GM18873 (cell line): ENCODE data around the gene WDR91.
A peak's percentile ranks its signal among the peaks of the same experiment; 100 is the strongest.
"Not testable (repeated sequence)": the region's sequence is repeated elsewhere in the genome, so short reads cannot be mapped to it uniquely, and the experiment has no call there.

Experiments used
- ATAC-seq: cut with Tn5 transposase; IDR thresholded peaks from one replicate; pipeline ENCODE4 v1.9.1; 2021; ENCODE audit warnings: mild to moderate bottlenecking, moderate library complexity, moderate number of reproducible peaks; ENCODE audit not compliant: unreplicated experiment, low FRiP score

The WDR91 gene

DNA sequence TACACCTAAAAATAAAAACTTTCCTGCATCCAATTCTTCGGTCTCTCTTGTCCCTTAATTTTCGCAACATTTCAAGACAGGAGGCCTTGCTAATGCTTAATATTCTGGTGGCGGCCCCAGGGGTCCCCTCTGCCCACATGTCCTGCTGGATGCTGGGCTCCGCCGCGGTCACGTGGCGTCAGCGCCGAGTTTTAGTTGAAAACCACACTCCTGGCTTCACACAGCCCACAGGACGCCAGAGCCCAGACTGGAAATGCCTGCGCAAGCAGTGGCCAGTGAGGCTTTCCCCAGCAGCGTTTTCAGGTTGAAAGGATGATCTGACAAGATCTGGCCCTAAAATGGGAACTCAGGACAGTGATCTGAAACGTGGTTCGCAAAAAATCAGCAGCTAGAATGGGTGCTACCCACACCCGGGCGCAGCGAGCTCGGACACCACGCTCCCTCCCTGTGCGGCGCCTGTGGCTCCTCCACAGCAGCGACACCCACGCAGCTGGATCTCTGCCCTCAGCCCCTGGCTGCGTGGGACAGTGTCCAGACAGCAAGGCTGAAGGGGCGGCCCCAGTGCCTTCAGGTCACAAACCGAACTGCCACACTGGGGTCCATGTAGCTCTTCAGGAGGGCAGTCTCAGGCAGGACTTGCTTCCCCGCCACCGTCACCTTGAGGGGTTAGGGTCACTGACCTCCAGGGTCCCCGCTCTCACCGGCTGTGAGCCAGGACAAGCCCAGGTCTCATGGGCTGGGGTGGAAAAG is 29.2 kb downstream of the WDR91 start:
- no peak for ATAC-seq

DNA sequence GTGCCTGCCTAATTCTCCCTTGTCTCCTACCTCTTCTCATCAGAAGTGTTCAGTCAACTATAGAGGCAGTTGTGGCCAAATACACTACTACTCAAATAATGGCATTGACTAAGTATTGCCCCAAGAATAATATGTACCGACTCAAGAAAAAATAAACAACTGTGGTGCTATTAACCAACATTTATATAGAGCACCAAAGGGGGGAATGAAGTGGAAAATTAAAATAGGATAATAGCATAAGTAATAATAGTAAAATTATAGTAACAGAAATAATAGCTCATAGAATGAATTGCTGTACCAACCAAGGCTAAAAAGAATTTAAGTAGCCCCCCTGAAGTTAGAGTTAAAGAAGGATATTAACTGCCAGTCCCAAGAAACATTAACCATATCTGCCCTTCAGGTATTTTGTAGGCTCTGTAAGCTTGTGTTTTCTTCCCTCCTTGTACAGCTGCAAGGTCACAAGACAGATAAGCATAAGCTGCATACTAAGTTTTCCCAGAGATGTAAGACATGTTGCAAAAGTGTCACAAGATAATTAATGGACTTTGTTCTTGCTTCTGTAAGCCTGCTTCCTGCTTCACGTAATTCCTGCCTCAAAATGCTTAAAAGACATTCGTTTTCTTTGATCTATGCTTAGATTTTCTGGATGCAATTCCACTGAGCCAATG is 29.9 kb downstream of the WDR91 start:
- no peak for ATAC-seq

DNA sequence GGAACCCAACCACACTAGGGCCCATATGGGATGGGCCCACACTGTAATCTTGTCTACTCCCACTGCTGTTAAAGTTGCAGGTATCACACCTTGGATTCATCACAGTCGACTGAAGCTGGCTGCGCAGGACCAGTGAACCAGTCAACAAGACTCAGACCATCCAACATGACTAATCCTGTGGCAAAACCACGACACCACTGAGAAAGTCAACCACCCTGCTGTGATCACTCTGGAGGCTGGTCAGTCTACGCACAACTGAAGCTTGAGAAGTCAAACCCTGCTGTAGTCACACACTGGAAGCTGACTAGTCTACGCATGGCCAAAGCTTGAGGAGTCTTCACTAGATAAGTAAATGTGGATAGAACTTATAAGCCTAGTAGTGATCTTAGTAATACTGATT is 31.2 kb downstream of the WDR91 start:
- no peak for ATAC-seq

DNA sequence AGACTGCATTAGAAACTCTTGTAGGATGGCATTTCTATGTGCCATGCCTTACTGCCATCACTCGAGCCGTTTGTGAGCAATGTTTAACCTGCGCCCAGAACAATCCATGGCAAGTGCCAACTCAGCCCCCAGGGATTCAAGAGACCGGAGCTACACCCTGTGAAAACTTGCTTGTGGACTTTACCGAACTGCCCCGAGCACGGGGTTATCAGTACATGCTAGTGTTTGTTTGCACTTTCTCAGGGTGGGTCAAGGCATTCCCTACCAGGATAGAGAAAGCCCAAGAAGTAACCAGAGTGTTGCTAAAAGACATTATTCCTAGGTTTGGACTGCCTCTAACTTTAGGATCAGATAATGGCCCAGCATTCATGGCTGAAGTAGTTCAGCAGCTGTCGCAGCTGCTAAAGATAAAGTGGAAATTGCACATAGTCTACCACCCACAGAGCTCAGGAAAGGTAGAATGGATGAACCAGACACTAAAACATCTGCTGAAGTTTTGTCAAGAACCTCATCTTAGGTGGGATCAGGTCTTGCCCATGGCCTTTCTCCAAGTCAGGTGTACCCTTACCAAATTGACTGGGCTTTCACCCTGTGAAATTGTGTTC is 31.9 kb downstream of the WDR91 start:
- ATAC-seq = no peak

DNA sequence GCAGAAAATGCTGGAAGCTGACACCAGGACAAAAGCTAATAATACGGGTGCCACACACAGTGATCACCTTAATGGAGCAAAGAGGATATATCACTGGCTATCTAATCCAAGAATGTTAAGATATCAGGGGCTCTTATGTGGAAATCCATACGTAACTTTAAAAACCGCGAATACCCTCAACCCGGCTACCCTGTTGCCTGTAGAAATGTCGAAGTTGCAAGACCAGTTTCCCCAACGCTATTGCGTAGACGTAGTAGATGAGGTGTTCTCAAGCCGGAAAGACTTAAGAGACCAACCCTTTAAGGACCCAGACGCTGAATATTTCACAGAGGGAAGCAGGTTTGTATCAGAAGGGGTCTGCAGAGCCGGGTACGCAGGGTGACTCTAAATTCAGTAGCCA is 33.0 kb downstream of the WDR91 start:
- no peak for ATAC-seq

DNA sequence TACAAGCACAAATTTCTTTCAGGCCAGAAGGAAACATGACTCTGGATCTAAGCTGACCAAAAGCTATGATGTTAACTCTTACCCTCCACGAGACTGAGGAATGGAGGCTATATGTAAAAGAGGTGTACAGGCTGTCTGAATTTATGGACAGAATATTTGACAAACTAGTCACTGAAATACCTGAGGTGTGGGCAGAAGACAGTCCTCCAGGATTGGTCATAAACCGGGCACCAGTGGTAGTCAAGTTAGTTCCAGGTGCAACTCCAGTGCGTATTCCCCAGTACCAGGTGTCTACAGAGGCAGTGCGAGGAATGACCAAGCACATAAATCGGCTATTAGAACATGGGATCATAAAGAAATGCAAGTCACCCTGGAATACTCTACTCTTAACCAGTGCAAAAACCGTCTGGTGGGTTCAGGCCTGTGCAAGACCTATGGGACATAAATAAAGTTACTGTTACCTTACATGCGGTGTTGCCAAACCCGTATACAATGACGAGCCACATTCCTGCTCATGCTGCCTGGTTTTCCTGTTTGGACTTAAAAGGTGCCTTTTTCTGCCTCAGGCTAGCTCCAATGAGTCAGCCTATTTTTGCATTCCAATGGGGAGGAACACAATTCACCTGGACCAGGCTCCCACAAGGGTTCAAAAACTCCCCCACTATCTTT is 34.2 kb downstream of the WDR91 start:
- ATAC-seq = no peak

DNA sequence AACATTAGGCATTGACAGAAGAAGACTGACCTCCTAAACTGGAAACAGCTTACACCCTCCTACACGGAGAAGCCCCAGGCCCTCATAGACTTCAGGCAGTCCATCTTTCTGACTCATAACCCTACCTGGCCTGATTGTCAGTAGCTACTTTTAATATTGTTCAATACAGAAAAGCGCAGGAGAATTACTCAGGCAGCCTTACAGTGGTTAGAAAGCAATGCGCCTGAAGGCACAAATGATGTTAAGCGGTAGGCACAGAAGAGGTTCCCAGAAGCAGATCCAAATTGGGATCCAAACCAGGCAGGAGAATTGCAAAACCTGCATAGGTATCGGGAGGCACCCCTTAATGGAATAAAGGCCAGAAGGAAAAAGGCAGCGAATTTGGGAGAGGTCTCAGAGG is 35.4 kb downstream of the WDR91 start:
- no peak for ATAC-seq

DNA sequence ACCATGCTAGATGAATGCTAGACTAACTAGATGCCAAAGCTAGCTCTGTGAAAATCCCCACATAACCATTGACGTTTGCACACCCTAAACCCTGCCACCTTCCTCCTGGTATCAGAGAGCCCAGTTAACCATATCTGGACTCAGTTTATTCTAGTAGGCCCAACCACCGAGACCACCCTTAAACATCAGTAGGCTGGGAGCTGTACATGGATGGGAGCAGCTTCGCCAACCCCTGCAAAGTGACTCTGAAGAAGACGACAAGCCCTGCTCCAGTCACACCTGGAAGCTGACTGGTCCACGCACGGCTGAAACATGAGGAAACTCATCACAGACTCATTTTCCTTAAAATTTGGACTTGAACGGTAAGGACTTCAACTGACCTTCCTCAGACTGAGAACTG is 36.4 kb downstream of the WDR91 start:
- ATAC-seq = no peak

DNA sequence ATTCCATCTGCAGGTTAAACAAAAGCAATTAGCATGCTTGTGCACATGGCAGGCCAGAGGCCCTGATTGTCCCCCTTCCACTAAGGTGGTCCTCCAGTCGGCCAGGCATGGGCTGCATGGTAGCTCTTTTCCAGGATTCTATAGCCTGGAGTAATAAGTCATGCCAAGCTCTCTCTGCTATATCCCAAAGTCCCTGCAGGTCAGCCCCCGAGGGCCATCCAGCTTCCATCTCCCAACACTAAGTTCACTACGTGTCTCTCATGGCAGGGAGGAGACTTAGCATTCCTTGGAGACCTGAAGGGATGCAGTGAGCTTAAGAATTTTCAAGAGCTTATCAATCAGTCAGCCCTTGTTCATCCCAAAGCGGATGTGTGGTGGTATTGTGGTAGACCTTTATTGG is 37.4 kb downstream of the WDR91 start:
- ATAC-seq = not testable (repeated sequence)

DNA sequence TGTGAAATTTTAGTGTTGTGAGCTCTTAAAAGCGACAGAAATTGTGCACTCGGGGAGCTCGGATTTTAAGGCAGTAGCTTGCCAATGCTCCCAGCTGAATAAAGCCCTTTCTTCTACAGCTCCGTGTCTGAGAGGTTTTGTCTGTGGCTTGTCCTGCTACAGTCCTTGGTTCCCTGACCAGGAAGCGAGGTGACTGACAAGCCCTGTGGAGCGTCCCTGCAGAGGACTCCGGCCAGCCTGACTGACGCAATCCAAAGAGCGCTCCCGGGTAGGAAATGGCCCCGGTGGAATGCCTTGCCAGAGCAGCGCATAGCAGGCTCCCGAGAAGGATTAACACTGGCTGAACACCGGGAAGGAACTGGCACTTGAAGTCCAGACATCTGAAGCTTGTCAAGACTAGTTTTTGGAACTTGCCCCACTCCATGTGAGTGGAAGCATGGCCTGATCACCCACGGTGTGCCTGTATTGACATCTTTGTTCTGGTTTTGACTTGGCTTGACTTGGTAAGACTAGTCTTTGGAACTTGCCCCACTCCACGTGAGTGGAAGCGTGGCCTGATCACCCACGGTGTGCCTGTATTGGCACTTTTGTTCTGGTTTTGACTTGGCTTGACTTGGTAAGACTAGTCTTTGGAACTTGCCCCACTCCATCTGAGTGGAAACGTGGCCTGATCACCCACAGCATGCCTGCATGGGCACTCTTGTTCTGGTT is 39.6 kb downstream of the WDR91 start:
- not testable (repeated sequence) for ATAC-seq

DNA sequence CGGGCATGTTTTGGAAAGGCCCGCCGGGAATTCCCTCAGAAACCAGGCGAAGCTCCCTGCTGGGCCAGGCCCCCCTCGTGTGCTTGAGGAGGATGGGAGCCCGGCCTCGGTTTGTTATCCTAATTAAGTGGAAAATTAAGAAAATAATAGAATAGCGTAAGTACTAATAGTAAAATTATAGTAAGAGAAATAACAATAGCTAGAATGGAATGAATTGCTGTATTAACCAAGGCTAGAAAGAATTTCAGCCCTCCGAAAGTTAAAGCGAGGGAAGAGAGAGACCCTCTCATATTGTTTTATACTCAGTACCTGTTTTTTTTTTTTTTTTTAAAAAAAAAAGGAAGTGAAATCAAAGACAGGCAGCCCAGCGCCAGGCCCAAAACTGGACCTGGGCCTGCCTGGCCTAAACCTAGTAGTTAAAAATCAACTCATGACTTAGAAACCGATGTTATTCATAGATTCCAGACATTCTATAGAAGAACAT is 40.3 kb downstream of the WDR91 start:
- peak; percentile 37 for ATAC-seq

DNA sequence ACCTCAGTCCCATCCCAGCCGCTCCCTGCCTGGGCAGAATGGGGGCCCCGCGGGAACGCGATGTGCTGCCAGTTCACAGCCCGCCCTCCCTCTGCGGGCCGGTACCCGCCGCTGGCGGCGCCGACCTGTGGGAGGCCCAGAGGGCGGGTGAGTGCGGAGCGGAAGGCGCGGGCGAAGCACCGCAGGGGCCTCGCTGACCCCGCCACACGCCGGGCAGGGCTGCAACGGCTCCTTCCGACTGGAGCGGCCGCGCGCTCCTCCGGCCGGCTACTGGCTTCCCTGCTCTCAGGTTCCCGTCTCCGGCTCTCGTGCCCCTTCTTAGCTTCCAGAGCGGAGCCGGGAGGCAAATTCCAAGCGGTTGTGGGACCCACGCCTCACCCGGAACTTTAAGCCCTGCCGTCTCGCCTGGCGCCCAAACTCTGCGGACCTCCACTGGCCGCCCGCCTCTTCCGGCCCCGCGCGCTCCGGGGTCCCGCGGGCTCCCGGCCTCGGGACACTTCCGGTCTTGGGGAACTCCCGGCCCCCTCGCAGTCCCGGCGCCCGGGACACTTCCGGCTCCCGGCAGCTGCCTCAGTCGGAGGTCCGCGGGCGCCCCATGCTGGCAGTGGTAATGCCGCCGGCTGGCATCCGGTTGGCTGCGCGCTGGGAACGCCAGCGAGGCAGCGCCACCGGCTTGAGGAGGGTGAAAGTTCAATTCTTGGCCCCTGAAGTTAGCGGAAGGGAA is 40.9 kb downstream of the WDR91 start, which contains the start of gene CYREN:
CYREN (minus strand) TSS at position 434 of the 724 bp plus-strand sequence. CDS start 1,785 bp downstream, outside the sequence.
- ATAC-seq = peak; percentile 50

DNA sequence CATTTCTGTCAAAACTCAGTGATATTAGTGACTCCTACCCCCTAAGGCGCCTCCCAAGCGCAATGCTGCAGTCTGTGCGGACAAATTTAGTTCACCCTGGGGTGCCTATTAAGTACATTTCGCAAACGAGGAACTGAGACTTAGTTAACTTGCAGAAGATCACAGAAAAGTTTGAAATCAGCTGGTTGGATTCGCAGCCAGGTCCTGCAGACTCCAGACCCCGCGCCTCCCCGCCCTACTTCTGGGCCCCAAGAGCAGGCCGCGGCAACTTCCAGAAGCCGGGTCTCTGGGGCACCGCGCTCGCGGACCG is 41.4 kb downstream of the WDR91 start:
- no peak for ATAC-seq

DNA sequence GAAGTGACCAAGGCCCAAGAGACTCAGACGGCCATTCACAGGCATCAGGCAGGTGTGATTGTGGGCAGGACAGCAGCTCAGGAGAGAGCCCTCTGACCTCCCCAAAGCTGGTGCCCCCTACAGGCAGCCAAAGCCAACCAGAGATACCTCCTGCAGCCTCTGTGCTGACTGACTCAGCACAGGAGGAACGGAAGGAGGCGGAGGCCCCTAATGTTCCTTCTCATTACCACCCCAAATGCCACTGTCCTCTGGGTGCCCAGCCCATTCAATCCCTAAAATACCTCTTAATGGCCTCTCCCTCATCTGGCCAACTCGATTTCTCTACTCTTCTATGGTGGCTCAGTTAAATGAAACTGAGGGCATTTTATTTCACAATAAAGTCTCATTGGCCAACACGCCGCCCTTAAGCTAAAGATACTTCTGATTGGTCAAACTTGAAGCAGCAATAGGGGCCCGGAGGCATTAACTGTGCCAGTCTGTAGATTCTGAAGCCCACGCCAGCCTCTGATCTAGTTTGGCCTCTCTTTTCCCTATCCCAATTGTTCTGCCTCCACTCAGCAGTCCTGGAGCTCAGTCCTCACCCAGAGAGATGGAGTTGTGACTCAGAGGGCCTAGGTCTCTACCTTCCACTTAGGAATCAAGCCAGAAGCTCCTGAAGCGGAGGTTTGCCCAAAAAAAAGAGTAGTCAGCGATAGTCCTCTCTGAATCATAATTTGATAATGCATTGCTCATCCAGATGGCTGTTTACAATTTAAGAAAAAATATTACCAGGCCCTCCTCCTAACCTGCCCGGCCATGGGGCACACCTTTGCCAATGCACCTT is 42.0 kb downstream of the WDR91 start:
- ATAC-seq = peak; percentile 37

DNA sequence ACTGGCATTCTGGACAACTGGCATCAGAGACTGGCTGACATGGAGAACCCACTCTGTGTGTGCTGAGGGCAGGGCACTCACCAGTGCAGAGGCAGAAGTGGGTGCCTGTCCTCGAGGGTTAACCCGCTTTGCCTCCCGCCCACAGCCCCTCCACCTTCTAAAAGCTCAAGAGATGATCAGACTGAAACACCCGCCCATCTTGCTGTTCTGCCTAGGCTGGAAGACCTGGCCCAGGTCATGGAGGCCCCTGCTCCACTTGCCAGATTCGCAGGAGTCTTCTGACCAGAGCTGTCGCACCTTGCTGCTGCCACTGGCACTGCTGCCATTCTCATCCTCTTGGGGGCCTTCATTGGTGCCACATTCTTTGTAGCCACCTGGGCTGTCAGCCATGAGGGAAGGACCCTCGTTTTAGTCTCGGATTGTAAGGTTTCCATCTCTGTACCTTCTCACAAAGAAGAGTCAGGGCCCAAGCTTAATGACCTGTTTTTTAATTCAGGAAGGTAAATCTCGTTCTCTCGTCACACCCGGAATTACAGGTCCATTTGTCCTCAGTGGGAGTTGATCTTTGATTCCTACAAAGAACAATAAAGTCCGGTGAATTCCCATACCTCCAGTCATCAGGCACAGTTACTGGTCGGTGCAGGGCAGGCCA is 42.7 kb downstream of the WDR91 start:
- ATAC-seq = no peak

DNA sequence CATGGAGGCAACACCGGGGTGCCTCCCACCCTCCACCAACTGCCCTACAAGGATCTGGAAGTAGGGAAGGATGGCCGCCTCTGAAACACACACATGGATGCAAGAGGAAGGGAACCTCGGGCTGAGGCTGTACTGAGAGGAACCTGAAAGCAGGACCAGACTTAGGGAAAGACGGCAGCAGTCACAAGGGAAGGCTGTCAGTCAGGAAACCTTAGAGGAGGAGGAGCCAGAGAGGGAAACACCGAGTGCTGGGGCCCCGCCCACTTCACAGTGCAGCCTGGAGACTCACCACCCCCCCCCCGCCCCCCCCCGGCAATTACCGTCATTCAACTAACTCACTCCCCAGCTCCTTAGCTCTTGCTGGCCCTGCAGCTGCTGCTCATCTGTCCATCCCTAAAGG is 43.3 kb downstream of the WDR91 start:
- no peak for ATAC-seq

DNA sequence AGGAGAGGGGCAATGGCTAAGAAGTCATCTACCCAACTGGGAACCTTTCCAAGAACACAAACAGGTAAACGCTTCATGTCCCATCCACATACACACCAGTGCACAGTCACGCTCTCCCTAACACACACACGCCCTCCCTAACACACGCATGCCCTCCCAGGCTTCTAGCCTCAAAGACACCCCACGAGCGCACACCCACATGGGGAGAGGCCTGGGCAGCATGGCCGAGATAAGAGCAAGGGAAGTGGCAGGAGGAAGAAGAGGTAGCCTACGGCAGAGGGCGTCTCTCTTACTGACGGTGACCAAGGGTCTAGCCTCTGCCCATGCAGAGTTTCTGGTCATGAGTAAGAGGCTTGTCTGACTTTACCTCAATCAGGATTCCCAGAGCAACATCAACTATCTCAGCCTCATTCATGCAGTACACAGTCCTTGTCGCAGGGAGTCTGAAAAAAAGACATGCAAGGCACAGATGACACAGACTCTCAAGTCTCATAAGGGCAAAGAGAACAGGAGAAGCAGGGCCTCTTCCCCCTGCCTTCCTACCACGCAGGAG is 43.9 kb downstream of the WDR91 start:
- ATAC-seq = no peak

DNA sequence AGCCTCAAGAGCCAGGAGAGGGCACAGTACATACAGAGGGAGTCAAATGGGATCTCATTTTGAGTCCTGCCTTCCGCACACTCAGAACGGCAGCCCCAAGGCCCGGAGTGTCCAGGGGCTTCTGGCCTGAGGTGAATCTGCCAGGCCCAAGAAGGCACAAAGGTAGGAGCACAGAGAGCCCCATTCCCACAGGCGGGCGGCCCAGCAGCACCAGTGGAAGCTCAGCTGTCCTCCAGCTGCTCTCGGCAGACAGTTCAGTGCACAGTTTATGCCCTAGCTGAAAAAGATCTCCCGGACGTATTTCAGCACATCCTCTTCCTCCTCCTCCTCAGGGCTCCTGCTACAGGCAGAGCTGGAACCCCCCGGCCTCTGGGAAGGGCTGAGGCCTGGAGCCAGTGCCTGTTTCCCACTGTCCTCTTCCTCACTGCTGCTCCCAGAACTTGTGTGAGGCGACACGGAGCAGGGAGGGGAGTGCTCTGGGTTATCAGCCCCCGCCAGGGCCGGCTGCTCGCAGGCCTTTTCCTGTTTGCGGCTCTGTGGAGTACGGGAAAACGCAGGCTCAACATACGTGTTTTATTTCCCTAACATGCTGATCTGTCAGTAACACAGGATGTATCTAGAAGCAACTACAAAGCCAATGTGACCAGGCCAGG is 44.9 kb downstream of the WDR91 start:
- ATAC-seq = no peak
